HG03280 (cell line): ENCODE data around the gene RPL36.
"Not testable (repeated sequence)": the region's sequence is repeated elsewhere in the genome, so short reads cannot be mapped to it uniquely, and the experiment has no call there.

Experiments used
- ATAC-seq: cut with Tn5 transposase; IDR thresholded peaks from one replicate; pipeline ENCODE4 v1.9.1; 2021; ENCODE audit warnings: mild to moderate bottlenecking, moderate library complexity; ENCODE audit not compliant: unreplicated experiment

RPL36 gene

GRCh38 chr19:5688262-5688881, 1.7 kb upstream of the RPL36 start:
- not testable (repeated sequence) for ATAC-seq

- ATAC-seq: no peak
These were observed 1.1 kb downstream of the RPL36 start for GRCh38 chr19:5690955-5691821.

- ATAC-seq: no peak
These were observed 2.0 kb downstream of the RPL36 start for GRCh38 chr19:5691822-5692722.

GRCh38 chr19:5692723-5693194, 2.7 kb downstream of the RPL36 start:
- ATAC-seq: no peak

DNA sequence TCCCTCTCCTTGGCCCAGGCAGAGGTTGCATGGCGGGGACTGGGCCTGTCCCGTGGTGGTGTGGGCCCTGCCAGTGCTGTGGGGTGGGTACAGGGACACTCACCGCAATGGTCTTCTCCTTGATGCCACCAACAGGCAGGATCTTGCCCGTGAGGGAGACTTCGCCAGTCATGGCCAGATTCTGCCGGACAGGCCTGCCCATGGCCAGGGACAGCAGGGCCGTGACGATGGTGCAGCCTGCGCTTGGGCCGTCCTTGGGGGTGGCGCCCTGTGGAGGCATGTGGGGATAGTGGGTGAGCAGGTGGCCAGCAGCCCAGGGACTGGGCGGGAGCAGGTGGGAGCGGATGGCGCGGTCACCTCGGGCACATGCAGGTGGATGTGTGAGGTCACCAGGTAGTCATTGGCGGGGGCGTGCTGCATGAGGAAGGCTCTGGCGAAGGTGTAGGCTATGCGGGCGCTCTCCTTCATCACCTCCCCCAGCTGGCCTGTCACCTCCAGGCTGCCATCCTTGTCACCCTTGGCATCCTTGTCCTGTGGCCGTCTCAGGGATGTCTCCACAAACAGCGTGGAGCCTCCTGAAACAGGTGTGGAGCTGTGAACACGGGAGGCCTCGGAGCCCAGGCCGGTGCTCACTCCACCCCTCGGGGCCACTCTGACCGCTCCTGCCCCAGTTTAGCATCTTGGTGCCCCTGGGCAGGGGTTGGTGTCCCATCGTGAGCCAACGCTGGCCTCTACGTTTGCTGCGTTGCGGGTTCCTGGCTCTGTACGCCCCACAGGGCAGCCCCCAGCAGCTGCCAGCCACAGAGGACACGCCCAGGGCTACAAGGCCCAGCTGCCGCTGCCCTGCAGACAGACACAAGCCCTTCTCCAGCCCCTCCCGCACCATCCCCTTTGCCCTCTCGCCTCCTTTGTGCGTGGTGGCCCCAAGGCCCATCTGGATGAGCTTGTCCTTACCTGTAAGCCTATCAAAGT, 3.4 kb downstream of the RPL36 start:
- no peak for ATAC-seq

DNA sequence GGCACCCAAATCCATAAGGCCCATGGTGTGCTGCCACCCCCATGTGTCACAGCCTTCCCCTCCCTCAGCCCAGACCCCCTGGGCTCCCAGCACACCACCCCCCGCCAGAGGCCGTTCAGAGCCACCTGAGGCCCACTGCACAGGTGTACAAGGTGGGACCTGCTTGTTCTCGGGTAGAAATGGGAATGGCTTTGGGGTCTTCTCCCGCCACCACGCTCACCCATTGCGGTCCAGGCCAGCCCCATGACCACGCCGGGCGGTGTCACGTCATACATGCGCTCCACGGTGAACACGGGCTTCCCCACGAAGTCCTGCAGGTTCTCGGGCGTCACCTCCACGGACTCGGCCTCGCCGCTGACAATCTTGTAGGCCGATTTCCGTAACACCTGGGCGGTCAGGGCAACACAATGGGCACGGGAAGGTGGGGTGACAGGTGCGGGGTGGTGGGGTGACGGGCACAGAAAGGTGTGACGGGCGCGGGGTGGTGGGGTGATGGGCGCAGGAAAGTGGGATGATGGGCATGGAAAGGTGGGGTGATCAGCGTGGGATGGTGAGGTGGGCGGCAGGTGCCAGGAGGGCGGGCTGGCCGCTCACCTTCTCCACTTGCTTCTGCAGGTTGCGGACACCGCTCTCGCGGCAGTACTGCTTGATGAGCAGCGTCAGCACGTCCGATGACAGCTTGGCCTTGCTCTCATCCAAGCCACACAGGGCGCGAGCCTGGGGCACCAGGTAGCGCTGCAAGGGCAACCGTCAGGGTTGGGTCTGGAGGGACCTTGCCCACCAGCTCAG, 4.3 kb downstream of the RPL36 start:
- ATAC-seq: no peak

DNA sequence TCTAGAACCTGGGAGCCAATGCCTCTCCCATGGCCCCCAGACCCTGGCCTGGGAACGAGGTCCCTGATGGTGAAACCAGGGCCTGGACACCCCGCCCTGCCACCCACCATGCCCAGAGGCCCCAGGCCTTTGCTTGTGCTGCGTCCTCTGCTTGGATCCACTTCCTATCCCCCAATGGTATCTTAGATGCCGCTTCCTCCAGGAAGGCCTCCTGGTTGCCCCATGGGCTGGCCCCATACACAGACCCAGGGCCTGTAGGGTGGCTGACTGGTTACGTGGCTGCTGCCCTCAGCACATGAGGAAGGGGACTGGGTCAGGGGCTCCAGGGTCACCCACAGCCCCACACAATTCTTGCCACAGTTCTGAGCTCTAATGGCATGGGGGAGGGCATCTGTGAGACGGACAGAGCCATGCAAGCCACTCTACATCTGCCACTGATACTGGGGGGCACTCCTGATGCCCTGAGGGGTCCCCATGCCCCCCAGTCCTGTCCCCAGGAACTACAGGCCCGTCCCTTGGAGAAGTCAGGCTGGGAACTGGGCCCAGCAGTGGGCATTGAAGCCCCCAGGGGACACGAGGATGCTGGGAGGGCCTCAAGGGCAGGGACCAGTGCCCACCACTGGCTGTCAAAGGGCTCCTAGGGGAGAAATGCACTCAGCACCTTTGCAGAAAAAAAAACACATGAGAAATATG, 5.0 kb downstream of the RPL36 start:
- no peak for ATAC-seq

DNA sequence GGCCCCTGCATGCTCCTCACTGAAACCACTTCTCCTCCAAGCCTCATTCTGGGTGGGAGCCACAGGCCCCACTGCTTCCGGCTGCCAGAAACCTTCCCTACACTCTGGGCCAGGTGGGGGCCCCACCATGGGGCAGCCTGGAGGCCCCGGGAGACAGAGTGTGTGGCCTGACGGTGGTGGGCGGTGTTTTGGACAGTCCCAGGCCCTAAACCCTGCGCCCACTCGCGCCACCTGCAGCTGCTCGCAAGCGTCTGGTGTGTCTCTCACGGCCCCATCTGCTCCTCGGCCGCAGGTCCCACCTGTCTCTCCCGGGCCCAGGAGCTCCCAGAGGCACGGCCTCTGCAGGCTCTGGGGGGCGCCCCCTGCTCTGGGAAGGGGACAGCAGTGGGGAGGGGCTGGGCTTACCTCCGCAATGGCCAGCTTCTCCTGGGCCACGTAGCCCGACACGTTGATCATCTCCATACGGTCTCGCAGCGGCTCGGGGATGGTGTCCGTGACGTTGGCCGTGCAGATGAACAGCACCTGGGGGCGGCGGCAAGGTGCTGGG, 5.6 kb downstream of the RPL36 start:
- no peak for ATAC-seq

DNA sequence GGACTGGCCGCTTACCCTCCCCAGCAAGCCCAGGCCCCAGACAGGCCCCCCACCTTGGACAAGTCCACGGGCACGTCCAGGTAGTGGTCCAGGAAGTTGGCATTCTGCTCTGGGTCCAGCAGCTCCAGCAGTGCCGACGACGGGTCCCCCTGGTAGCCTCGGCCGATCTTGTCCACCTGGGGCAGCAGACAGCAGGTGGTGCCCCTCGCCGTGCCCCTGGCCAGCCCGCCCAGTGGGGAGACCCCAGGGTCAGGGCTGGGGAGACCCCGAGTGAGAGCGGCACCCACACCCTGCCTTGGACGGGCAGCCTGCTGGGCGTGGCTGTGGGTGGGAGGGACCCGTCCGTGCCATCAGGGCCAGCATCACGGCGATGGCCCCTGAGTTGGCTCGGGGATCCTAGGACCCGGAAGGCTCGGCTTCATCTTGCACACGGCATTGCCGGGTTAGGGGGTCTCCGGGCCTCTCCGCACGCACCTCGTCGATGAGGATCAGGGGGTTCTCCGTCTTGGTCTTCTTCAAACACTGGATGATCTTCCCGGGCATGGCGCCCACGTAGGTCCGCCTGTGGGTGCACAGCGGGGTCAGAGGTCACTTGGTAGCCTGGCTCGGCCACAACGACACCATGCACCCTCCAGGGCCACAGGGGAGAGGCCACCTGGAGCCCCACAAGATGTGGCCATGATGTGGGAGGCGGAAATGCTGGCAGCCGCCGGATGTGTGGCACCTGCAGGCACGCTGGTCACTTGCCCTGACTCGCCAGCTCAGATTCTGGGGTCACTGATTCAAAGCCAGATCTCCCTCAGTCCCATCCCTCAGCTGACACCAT, 6.3 kb downstream of the RPL36 start:
- no peak for ATAC-seq

GRCh38 chr19:5697022-5697889, 7.2 kb downstream of the RPL36 start:
- ATAC-seq: no peak

DNA sequence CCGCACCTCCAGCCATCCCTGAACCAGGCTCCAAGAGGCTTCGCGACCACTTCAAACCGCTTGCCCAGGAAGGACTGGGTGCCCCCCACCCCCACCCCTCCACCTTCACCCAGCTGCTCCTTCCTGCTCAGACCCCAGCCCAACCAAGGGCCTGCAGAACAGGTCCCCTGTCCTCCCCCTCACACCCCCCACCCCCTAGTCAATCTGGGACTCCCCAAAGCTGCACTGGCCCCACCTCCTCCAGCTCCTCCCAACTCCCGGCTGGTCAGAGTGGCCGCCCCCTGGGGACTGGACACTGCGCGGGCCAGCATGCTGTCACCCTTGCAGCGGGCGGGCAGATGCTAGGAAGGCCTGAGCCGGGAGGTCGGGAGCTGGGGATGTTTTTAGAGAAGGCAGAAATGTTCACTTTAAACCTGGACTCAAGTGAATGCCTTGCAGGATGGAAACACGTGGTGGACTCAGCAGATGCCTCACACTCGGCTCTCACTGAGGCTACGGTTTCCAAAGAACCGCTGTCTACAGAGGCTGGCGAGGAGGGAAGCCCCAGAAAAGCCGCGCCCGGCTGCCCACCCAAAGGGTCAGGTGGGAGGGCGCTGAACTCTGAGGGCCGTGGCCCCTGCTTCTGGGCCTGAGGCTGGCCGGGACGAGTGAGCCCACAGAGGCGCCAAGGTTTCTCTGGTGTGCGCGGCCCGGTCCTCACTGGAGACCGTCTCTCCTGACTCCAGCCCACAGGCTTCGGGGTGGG, 8.0 kb downstream of the RPL36 start:
- no peak for ATAC-seq

- ATAC-seq: no peak
These were observed 8.7 kb downstream of the RPL36 start for GRCh38 chr19:5698635-5699422.

DNA sequence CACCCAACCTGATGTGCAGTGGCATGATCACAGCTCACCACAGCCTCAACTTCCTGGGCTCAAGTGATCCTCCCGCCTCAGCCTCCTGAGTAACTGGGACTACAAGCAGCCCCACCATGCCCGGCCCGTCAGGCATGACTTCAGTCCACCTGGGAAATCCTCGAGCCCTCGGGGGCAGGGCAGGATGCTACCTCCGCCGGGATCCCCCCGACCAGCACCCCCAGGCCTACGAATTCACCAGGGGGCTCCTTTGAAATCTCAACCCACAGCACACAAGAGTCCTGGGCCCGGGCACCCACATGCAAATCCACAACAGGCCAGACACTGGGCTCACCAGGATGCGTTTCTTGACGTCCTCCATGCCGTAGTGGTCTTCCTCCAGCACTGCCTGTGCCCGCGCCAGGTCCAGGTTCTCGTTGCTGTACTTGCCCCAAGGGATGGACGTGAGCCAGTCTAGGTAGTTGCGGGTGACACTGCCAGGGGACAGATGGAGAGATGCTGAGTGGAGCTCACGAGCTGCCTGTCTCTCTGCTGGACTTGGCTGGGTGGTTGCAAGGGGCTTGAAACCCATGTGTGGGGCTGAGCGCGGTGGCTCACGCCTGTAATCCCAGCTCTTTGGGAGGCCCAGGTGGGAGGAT, 10.5 kb downstream of the RPL36 start:
- ATAC-seq: no peak

GRCh38 chr19:5702053-5702410, 11.9 kb downstream of the RPL36 start:
- ATAC-seq: not testable (repeated sequence)
